ENCODE data around the gene CELSR2.

The CELSR2 gene

GRCh38 chr1:109306832-109307273 is 57.5 kb downstream of the CELSR2 start, which contains the start of gene MYBPHL:
TSS of gene MYBPHL (minus strand) at chr1:109307011. CDS start at chr1:109306991, 20 bp downstream.
- H3K4me3 ChIP-seq (replicated peaks in 1 of 2; ENCODE audit: low read depth in 2 of 2, low read length in 2 of 2) = no peak within 1 kb of the TSS
- no peak for DNase-seq (ENCODE audit: low read depth in 2 of 2)
- no peak for TF ChIP-seq CTCF (IDR thresholded peaks at IDR 0.05; ENCODE audit: low read depth, low read length)

GRCh38 chr1:109307274-109308021 is 58.1 kb downstream of the CELSR2 start:
- no peak overlapping the region for H3K4me3 ChIP-seq (replicated peaks in 1 of 2; ENCODE audit: low read depth in 2 of 2, low read length in 2 of 2)
- TF ChIP-seq CTCF (IDR thresholded peaks at IDR 0.05; ENCODE audit: low read depth, low read length) = no peak
- DNase-seq (ENCODE audit: low read depth in 2 of 2) = no peak

- H3K4me3 ChIP-seq (replicated peaks in 1 of 2; ENCODE audit: low read depth in 2 of 2, low read length in 2 of 2) = no peak overlapping the region
- no peak for DNase-seq (ENCODE audit: low read depth in 2 of 2)
- no peak for TF ChIP-seq CTCF (IDR thresholded peaks at IDR 0.05; ENCODE audit: low read depth, low read length)
These were observed 60.0 kb downstream of the CELSR2 start for GRCh38 chr1:109309347-109309746.

GRCh38 chr1:109312246-109312645 is 62.9 kb downstream of the CELSR2 start:
- H3K4me3 ChIP-seq (replicated peaks in 1 of 2; ENCODE audit: low read depth in 2 of 2, low read length in 2 of 2) = no peak overlapping the region
- no peak for TF ChIP-seq CTCF (IDR thresholded peaks at IDR 0.05; ENCODE audit: low read depth, low read length)

GRCh38 chr1:109312978-109313775 is 63.8 kb downstream of the CELSR2 start:
- TF ChIP-seq CTCF (IDR thresholded peaks at IDR 0.05; ENCODE audit: low read depth, low read length) = no peak
- DNase-seq (ENCODE audit: low read depth in 2 of 2) = peak; percentile 25 to 39
- no peak overlapping the region for H3K4me3 ChIP-seq (replicated peaks in 1 of 2; ENCODE audit: low read depth in 2 of 2, low read length in 2 of 2)

More at GRCh38 chr1:109312246-109312645, 62.9 kb downstream of the CELSR2 start:
- DNase-seq (ENCODE audit: low read depth in 2 of 2) = no peak

- no peak for TF ChIP-seq CTCF (IDR thresholded peaks at IDR 0.05; ENCODE audit: low read depth, low read length)
- no peak overlapping the region for H3K4me3 ChIP-seq (replicated peaks in 1 of 2; ENCODE audit: low read depth in 2 of 2, low read length in 2 of 2)
- DNase-seq (ENCODE audit: low read depth in 2 of 2) = peak in 1 of 2 donors; percentile 30
These were observed 65.5 kb downstream of the CELSR2 start for GRCh38 chr1:109314795-109315194.

Measured in cardiac fibroblast (primary cell).